Pancreas (tissue), 10 donors: ENCODE data around the gene MAFG. TPM values are rescaled to one million over a fixed set of nuclear protein-coding genes. Genes with fewer than 3 reads are reported as not detected.

Source experiments
- ATAC-seq, 4 donors: fragments of 200-7000 bp; cut with Tn5 transposase; one replicate each; pipeline versions ENCODE4 v1.8.0 to v1.9.1; 2020; ENCODE audit warnings: mild to moderate bottlenecking in 4 of 4, moderate library complexity in 4 of 4
- DNase-seq, 6 donors: peaks; one replicate each; pipeline ENCODE4 v3.0.0-alpha.2; 2020
- FAIRE-seq: peaks from 2 replicates; lab custom pipeline; 2012; peaks lifted over from hg19 to GRCh38; lab: Jason Lieb, UNC
- H3K27ac ChIP-seq, 4 donors: fragments of 200-600 bp; sonication (generic); 1 replicate in 3 of 4; 2 replicates in 1 of 4; pipeline versions ENCODE4 v1.5.0 to v1.8.0; 2020
- H3K27me3 ChIP-seq, 4 donors: fragments of 200-600 bp; one replicate each; pipeline ENCODE4 v1.8.0; 2021
- H3K36me3 ChIP-seq, 3 donors: fragments of 200-600 bp; sonication (generic) in 1 of 3; one replicate each; pipeline versions ENCODE4 v1.5.0 to v1.8.0; 2020 to 2021
- H3K4me1 ChIP-seq, 3 donors: fragments of 200-600 bp; one replicate each; pipeline ENCODE4 v1.8.0; 2021
- H3K4me3 ChIP-seq, 4 donors: fragments of 200-600 bp; sonication (generic) in 2 of 4; one replicate each; pipeline versions ENCODE4 v1.5.0 to v1.8.0; 2020 to 2021
- H3K9me3 ChIP-seq, 4 donors: fragments of 200-600 bp; one replicate each; pipeline ENCODE4 v1.8.0; 2021
- CTCF ChIP-seq, 4 donors: fragments of 200-600 bp; sonication (generic) in 3 of 4; IDR thresholded peaks; one replicate each; pipeline versions ENCODE4 v1.5.0 to v1.8.0; 2021; ENCODE audit warnings: antibody characterized with exemption in 4 of 4
- WGBS, 2 donors: extraction: QIAGEN DNeasy Blood & Tissue Kit; methylation state at CpG; one replicate each; pipeline ENCODE4 v1.1.7; 2013; 5-methylcytosine and 5-hydroxymethylcytosine counted together
- intact Hi-C, 3 donors: fragments of 100-400 bp; cut with DNase I; formaldehyde crosslinking; loops; one replicate each; pipeline versions ENCODE4 v1.11.1 to v1.14.2; 2022
- polyA plus RNA-seq, 2 donors: library from polyadenylated mRNA; stranded (reverse); fragments of 200-250 nt; gene quantifications; one replicate each; pipeline ENCODE4 v1.2.3, GENCODE V29; 2013
- total RNA-seq, 6 donors: library from RNA; stranded (reverse); fragmentation: NEBNext Ultra II Directional in 4 of 6; extraction: Animal tissue kit (Norgen Biotek cat#: 25700) in 4 of 6; gene quantifications; one replicate each; pipeline versions ENCODE4 v1.2.1 to v1.2.4, GENCODE V29; 2021 to 2023
- donor health status: healthy with polysubstance abuse.
- donor health status: DM: no; HTN: no; CAD: no; lungs with moderate emphysema.
- donor health status: DM: no; HTN: no; CAD: no.
- donor health status: control.
- donor health status: control.
- donor health status: Bipolar disorder and iron deficiency.
- donor health status: DM: yes; HTN: yes; CAD: no.
- donor health status: DM: no; HTN: no; CAD: no.
- donor health status: DM: no; HTN: no; CAD: no.
- donor health status: DM: yes; HTN: yes; CAD: no.

MAFG gene
- total and polyA plus RNA-seq, 8 donors = 6.4 to 11.1 (median 8.0) TPM

- H3K4me3 ChIP-seq = peak overlapping the region; percentile 69 to 92 (median 76)
- TF ChIP-seq CTCF (IDR thresholded peaks at IDR 0.05) = no peak
- intact Hi-C loops = no loop called here
- H3K9me3 ChIP-seq = no peaks in the 10 kb centered on the region
- no peaks in the 10 kb centered on the region for H3K27me3 ChIP-seq
- WGBS, 2 donors = 0 to 1% methylated on average over 37 to 55 of the region's 55 CpGs
- peaks cover 7 to 10% (median 10%) of the 10 kb centered on the region in 3 donors for H3K4me1 ChIP-seq
- ATAC-seq (peak; percentile 0 to 17 (median 6)), DNase-seq (peak in 1 of 6 donors; percentile 88), FAIRE-seq (no peak)
- H3K27ac ChIP-seq = peak overlapping the region in 3 of 4 donors; percentile 28 to 55 (median 30)
- H3K36me3 ChIP-seq = peaks cover 0 to 19% (median 15%) of the 10 kb centered on the region in 3 donors
These were observed 16.7 kb downstream of the MAFG start for GRCh38 chr17:81910840-81911276.

GRCh38 chr17:81909966-81910839 lies 17.3 kb downstream of the MAFG start:
- Histone ChIP-seq H3K4me1 (peaks cover 7 to 10% (median 10%) of the 10 kb centered on the region in 3 donors), H3K27me3 (no peaks in the 10 kb centered on the region), H3K9me3 (no peaks in the 10 kb centered on the region), H3K36me3 (peaks cover 0 to 17% (median 15%) of the 10 kb centered on the region in 3 donors), H3K4me3 (peak overlapping the region; percentile 69 to 92 (median 76)), H3K27ac (peak overlapping the region in 3 of 4 donors; percentile 28 to 55 (median 30))
- FAIRE-seq (no peak), DNase-seq (peak in 1 of 6 donors; percentile 79), ATAC-seq (peak in 3 of 4 donors; percentile 3 to 8 (median 4))
- intact Hi-C loops = no loop called here
- 26 to 29% methylated on average over 23 of the region's 23 CpGs for WGBS, 2 donors
- TF ChIP-seq CTCF (IDR thresholded peaks at IDR 0.05) = no peak

GRCh38 chr17:81909231-81909630 lies 18.3 kb downstream of the MAFG start:
- intact Hi-C loops = no loop called here
- no peak overlapping the region for H3K4me3 ChIP-seq
- 91 to 94% methylated on average over 12 of the region's 12 CpGs for WGBS, 2 donors
- no peak for TF ChIP-seq CTCF (IDR thresholded peaks at IDR 0.05)
- H3K4me1 ChIP-seq = peaks cover 7 to 10% (median 10%) of the 10 kb centered on the region in 3 donors
- H3K36me3 ChIP-seq = peaks cover 0 to 13% (median 10%) of the 10 kb centered on the region in 3 donors
- H3K27ac ChIP-seq = no peak overlapping the region
- no peak for ATAC-seq
- no peak for DNase-seq
- H3K9me3 ChIP-seq = no peaks in the 10 kb centered on the region
- H3K27me3 ChIP-seq = no peaks in the 10 kb centered on the region
- FAIRE-seq = no peak

GRCh38 chr17:81908793-81909192 lies 18.7 kb downstream of the MAFG start:
- Histone ChIP-seq H3K4me3 (no peak overlapping the region), H3K27ac (no peak overlapping the region), H3K36me3 (peaks cover 0 to 9% (median 6%) of the 10 kb centered on the region in 3 donors), H3K9me3 (no peaks in the 10 kb centered on the region), H3K4me1 (peaks cover 7 to 10% (median 10%) of the 10 kb centered on the region in 3 donors), H3K27me3 (no peaks in the 10 kb centered on the region)
- DNase-seq (peak in 2 of 6 donors; percentile 34 to 69), ATAC-seq (no peak), FAIRE-seq (no peak)
- intact Hi-C loops = no loop called here
- 87 to 90% methylated on average over 11 of the region's 11 CpGs for WGBS, 2 donors
- no peak for TF ChIP-seq CTCF (IDR thresholded peaks at IDR 0.05)
